Measurements from ENCODE around the gene MIP.
"Not testable (repeated sequence)": the region's sequence is repeated elsewhere in the genome, so short reads cannot be mapped to it uniquely, and the experiment has no call there.

MIP gene

DNA sequence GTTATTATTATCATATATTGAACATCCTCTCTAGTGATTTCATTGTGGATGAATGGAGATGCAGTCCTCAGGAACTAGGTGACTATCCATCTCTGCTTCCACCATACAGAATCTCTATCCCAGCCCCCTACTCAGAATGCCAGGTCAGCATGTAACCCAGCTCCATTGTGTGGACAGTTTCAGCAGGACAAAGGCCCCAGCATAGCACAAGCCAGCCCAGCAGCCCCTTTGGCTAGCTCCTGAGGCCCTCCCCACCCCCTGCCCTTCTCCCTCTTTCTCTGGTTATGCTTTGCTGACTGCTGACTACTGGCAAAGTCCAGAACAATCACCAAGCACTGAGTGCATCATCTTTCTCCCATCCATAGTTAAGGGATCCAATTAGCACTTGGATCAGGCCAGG, 8.1 kb upstream of the MIP start:
- no peak for DNase-seq

DNA sequence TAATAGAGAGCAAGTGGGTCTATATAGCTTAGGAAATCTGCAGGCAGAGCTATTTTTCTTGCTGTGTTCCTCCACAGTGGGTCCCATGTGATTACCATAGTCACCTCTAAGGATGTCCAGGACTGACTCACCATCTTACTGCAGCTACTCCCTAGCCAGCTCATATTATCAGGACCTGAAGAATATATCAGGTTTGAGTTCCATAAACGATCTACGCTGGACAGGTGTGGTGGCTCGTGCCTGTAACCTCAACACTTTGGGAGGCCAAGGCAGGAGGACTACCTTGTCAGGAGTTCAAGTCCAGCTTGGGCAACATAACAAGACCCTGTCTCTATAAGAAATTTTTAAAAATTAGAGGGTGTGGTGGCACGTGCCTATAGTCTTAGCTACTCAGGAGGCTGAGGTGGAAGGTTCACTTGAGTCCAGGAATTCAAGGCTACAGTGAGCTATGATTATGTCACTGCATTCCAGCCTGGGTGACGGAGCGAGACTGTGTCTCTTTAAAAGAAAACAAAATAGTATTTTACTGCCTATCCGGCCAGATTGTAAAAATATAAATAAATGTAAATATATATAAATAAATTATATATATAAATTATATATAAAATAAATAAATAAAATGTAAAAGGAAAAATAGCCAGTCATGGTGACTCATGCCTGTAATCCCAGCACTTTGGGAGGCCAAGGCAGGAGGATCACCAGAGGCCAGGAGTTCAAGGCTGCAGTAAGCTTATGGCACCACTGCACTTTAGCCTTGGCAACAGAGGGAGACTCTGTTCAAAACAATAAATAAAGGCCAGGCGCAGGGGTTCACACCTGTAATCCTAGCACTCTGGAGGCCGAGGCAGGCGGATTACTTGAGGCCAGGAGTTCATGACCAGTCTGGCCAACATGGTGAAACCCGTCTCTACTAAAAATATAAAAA, 7.0 kb upstream of the MIP start:
- no peak for DNase-seq

DNA sequence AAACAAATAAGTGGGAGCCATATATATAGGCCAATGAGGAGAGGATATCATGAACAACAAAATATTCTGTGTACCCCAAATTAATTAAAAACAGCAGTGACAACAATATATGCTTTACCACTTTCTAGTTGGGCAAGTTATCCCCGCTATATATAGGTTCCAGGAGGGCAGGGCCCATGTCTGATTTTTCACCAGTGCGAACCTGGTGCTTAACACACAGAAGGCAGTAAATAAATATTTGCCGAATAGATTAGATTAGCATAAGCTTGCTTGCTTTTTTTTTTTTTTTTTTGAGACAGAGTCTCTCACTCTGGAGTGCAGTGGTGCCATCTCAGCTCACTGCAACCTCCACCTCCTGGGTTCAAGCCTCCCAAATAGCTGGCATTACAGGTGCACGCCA, 3.4 kb upstream of the MIP start:
- DNase-seq, result no peak

DNA sequence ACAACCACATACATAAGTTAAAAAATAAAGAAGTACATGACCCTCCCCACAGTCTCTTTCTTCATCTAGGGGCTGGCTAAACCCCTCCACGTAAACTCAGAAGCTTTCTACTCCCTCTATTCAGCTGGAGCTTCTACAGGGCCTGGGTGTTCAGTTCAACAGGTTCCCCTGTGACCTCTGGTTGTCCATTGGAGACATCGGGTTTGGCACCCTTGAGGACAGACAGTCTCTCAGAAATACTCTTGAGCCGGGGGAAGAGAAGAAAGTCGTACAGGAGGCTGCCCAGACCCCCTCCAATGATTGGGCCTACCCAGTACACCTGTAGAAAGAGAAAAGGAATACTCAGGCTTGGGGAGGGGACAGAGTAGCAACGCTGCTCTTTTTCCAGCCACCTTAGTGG, 3.3 kb downstream of the MIP start:
- DNase-seq, result no peak

DNA sequence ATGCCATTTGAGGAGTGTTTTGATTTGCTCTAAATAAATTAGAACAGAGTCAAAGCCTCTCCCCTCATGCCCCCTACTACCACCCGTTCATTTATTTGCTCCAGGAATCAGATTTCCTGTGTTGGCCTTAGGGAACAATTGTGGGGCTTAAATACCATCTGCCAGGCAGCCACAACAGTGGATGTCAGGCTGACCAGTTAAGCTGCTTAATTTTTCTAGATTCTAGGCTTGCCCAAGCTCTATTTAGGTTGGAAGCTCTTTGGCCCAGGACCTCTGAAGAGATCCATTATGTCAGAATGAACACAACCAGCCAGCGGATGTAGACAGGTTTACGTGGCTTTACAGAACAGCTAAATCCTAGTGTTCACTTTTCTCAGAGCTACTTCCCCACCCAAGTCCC, 4.2 kb downstream of the MIP start:
- no peak for DNase-seq

DNA sequence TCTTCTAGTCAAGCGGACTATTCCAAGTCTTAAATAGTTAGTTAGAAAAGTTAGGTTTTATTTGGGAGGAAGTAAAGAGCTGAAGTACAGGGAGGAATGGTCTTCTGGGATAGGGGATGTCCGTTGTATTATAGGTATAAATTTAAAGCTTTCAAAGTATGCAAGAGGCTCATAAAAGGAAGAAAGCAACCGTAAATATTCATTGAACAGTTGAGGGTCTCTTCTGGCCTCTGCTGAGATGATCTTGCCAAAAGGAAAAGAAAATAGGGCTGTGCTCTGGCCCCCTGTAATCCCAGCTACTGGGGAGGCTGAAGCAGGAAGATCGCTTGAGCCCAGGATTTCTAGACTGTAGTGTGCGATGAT, 4.9 kb downstream of the MIP start:
- DNase-seq, result no peak

DNA sequence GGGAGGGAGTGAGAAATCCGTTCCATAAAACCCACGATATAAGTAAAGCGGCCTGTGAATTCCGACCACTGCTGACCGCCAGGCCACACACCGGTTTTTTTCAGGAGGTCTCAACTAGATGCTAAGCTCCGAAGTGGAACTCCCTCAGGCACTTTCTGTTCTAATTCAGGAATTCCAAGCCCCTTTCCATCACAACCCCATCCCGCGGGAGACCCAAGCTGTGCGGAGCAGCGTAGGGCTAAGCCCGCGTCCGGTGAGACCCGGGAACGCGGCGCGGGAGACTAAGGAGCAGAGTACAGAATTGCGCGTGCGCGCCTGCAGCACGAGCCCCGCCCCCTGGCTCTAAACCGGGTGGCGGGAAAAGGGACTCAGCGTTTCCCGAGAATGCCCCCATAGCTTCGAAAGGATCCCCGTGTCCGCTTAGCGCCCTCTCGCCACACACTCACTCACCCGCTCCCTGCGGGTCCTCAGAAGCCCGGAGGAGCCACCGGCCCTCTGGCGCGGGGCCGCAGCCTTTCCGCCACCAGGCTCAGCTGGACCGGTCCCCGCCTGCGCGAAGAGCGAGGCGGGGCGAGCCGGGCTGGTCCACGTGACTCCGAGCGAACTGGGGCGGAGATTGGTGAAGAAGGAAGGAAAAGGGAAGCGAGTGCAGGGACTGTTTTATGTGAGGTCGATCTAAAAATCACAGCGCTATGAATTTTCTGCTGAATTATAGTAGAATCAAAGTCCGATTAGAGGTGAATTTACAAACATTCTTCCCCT, 5.4 kb downstream of the MIP start, which contains the start of gene TIMELESS:
TIMELESS (minus strand) TSS at position 567 of the 762 bp plus-strand sequence. CDS start 15,256 bp downstream, outside the sequence.
- DNase-seq, result peak; percentile 60

DNA sequence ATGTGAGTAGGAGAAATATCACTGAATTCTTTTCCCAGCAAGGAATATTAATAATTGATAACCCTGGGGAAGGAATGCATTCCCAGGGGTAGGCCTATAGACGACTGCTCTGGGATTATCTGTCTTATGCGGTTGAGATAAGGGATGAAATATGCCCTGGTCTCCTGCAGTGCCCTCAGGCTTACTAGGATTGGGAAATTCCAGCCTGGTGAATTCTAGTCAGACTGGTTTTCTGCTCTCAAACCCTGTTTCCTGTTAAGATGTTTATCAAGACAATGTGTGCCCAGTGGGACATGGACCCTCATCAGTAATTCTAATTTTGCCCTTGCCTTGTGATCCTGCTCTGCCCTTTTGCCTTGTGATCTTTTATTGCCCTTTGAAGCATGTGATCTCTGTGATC, 11.2 kb downstream of the MIP start:
- not testable (repeated sequence) for DNase-seq

DNA sequence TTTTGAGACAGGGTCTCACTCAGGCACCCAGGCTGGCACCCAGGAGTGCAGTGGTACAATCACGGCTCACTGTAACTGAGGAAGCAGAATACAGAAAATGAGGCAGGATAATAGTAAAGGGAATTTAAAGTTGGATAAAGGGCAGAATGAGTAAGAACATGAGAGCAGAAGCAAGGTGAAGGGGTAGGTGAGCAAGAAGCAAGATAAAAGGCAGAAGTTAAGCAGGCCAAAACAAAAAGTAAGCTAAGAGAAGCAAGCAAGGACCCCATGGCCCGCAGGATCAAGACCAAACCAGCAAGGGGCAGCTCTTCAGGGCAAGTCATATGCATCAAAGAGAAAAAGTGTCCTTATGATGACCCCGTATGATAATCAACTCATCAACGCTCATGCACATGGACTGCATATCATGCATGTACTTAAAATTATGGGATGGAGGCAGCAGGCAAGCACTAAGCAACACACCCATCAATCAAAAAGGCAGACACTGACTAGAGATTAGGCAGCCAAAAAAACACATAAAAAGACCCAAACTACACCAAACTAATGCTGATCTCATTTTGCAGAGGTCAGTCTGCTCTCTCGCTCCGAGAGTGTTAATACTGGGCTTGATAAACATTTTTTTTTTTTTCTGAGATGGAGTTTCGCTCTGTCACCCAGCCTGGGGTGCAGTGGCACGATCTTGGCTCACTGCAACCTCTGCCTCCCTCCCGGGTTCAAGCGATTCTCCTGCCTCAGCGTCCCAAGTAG, 16.9 kb downstream of the MIP start:
- DNase-seq, result no peak

DNA sequence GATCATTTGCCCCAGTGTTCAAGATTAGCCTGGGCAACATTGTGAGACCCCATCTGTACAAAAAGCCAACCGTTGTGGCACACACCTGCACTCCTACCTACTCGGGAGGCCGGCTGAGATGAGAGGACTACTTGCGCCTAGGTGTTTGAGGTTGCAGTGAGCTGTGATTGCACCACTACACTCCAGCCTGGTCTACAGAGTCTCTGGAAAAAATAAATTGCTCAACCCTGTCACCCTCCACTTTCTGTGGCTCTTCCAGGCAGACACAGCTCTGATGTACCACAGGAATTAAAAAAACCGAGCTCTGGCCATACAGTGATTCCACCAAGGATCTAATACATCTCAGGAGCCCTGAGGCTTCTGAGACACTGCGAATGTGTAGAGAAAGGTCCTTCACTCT, 19.6 kb downstream of the MIP start:
- no peak for DNase-seq

DNA sequence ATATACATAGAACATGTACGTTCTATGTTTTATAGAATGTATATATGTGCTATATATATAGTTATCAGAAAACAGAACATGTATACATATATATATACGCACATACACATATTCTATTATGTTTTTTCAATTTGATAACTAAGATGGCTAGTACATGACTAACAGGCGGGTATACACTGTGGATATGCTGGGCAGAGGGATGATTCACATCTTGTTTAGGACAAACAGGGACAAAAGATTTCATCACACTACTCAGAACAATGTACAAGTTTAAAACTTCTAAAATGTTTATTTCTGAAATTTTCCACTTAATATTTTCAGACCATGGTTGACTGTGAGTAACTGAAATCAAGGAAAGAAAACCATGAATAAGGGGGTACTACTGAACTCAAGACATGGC, 22.6 kb downstream of the MIP start:
- DNase-seq, result no peak

DNA sequence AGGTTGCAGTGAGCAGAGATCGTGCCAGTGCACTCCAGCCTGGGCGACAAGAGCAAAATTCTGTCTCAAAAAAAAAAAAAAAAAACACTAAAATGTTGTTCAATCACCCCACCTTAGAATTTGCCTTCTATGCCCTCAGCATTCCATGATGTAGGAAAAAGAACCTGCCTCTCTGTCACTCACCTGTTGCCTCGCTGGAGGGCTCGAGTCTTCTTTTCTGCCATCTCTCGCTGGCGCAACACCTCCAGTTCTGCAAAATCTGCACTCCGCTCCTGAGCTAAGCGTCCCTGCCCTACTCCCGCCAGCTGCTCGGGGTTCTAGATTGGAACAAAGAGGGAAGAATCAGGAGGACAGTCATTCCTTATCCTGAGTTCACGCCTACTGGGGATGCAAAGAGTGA, 23.2 kb downstream of the MIP start:
- no peak for DNase-seq

DNA sequence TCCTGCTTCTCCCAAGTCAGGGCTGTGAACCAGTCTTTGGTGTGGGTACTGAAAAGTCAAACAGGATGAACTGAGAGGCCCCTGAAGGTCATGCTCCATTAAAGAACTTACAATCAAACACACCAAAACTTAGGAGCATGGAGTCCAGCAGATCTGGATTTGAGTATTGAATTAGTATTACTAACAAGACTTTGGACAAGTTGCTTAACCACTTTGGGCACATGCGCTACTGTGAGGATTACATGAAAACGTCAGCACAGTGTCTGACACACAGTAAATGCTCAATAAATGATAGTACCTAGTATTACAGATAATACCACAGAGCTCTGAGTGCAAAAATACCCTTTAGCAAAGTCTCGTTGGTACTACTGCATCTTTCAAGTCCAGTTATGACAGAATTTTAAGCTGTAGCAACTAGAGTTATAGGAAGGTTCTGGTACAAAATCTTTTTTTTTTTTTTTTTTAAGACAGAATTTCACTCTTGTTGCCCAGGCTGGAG, 28.5 kb downstream of the MIP start:
- no peak for DNase-seq

DNA sequence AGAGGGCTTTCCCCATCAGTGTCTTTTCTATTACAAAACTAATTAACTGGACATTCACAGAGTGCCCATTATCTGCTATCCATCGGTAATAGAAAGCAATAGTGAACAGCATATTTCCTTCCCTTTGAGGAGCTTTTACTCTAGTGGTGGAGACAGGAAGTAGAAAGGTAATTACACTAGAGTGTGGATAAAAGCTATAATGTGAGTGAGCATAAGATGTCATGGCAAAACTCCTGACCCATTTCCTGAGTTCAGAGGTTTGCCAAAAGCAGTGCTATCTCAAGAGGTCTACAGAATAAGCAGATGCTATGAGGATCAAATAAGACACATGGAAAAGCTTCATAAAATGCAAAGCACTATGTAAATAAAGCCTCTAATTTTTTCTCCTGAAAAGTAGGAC, 29.3 kb downstream of the MIP start:
- no peak for DNase-seq

DNA sequence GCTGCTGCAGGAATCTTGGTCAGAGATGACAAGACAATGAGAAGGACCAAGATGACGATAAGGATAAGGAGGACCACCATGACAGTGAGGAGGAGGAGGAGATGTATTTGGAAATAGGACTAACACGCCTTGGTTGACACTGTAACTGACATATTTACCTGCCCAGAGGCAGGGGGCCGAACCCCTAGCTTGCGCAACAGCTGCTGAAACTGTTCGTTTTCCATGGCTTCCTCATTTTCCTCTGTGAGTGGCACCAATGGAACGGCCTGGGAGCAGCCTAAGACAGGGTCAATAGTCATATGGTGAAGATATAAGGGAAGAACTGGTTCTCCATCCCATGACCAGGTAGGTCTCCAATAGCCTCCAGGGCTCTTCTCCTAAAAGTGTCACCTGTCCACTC, 34.0 kb downstream of the MIP start:
- DNase-seq, result no peak

DNA sequence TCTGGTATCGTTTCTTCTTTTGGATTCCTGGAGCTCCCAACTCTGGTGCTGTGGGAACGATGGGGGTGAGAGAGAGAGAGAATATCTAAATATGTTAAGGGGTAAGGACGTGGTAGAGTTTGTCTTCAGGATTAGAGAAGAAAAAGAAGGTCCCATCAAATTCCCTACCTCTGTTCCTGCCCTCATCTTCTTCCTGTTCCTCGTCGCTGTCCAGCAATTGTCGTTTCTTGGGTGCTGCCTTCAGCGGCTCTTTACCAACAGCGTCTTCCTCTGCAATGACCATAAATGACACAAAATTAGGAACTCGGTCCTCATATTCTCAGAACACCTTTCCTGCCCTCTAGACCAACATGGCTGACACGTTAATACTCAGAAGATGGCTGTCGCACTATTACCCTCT, 36.7 kb downstream of the MIP start:
- no peak for DNase-seq

DNA sequence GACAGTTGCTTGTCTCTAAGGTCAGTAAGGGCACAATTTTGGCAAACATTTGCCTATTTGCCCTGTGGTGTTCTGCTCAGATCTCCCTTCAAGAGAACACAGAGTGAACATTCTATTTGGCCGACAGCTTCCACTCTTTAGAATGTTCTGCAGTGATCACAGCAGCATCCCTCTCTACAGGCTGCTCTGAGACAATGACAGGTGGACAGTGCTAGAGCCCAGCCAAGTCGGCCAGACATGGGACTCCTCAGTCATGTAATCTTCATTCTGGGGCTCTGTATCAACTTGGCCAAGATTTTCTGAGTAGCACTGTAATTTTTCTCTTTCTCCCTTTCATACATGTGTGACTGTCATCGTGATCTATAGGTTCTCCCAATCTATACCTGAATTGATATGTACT, 40.1 kb downstream of the MIP start:
- no peak for DNase-seq

DNA sequence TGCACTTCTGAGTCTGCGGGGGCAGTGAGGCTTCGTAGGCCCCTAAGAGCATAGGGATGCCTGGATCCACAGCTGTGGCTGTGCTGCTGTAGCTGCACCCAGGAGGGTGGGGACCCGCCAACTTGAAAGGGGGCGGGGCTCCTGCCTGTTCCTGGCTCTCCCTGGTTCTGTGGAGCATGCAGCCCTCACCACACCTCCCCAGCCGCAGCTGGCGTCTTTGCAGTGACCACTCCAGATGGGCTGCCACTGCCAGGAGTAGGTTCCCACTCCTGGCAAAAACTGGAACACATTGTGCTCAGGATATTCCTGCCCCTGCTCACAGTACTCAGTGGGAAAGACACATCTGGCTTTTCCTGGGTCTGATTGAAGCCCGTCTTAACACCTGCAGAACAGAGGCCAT, 41.1 kb downstream of the MIP start:
- DNase-seq, result no peak

DNA sequence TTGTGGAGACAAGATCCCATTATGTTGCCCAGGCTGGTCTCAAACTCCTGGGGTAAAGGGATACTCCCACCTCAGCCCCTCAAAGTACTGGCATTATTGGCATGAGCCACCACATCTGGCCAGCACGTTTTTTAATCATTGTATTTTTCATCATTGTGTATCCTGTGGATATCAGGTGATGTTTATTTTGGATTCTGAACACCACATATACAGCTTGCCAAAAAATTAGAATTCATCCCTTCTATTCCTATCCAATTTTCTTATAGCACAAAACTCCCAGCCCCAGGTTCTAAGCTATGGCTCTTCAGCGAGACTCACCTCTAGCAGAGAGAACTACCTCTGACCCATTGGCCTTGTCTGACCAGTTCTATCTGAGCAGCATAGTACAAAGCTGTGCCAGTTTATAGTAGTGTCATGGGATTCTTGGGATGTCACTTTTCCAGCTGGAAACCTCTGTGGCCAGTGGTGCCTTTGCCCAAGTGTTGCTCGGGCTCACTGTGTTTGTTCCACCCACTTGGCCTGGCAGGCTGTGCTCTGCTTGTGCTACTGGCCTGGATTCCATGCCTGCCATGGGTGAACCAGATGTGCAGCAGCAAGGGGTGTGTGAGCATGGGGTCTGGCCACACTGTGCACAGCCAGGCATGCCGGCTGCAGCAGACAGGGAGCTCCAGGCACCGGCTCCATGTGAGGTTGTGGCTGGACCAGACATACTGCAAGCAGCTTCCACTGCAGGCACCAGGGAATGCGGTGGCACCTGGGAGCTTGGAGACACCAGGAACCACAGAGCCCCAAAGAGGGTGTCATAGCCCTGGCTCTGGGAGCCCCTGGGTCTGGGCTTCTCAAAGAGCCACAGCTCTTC, 42.4 kb downstream of the MIP start:
- no peak for DNase-seq

DNA sequence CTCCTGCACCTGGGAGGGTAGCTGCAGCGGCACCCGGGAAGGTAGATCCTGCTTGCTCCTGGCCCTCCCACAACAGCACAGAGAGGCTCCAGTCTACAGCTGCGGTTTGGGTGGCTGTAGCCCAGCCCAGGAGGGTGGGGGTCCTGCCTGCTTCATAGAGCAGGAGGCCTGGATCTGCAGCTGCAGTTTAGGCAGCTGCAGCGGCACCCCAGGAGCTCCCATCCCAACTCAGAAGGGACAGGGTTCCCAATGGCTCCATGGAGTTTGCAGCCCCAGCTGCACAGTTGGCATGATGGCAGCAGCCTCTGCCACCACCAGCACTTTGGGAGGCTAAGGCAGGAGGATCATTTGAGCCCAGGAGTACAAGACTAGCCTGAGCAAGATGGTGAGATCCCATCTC, 43.7 kb downstream of the MIP start:
- DNase-seq, result no peak

DNA sequence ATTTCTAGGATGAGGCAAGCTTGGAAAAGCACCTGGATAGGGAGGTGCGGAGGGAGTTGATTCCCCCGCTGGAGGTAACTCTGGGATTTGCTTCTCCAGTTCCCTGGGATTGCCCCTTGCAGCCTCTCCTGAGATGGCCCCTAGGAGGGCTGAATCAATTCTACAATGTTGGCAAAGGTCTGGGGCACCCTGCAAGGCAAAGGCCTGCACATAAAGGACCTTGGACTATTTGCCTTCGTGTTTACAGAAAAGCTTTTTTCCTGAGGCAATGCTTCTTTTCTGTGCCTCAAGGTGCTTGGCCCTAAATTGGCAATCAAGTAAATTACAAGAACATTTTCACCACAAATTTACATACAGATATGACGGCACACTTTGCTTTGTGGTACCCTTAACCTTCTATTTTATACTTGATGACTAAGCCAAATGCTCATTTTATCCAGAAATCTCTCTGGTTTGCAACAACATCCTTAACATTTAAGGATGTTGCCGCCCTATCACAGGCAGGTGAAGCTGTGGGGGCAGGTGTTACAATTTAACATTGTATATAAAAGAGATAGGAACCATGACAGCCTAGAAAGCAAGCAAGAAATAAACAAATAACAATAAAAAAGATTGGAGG, 45.5 kb downstream of the MIP start:
- no peak for DNase-seq

DNA sequence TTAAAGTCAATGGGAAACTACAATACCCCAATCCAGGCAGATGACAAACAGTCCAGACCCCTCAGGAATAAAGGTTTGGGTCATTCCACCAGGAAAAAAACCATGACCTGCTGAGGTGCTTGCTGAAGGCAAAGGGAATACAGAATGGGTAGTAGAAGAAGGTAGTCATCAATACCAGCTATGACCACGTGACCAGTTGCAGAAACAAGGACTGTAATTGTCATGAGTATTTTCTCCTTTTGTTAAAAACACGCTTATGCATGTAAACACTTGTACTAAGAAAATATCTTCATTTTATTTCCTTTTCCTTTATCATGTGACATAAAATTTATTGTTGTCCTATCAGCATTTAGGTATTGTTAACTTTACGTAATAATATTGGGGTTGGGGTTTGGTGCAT, 50.2 kb downstream of the MIP start:
- not testable (repeated sequence) for DNase-seq
